ENCODE measurements around the gene CFAP43.

Gene CFAP43

GRCh38 chr10:104098358-104098925 is 133.7 kb downstream of the CFAP43 start:
- no peak for ATAC-seq
- DNase-seq: no peak

GRCh38 chr10:104096692-104097091 is 135.5 kb downstream of the CFAP43 start:
- ATAC-seq: no peak
- DNase-seq: no peak

- ATAC-seq (no peak), DNase-seq (no peak)
These were observed 139.4 kb downstream of the CFAP43 start for GRCh38 chr10:104092749-104093148.

- no peak for ATAC-seq
These were observed 141.6 kb downstream of the CFAP43 start for GRCh38 chr10:104090611-104091010.

GRCh38 chr10:104089621-104090020 is 142.5 kb downstream of the CFAP43 start:
- no peak for DNase-seq

More at GRCh38 chr10:104090611-104091010, 141.6 kb downstream of the CFAP43 start:
- no peak for DNase-seq

GRCh38 chr10:104088239-104088638 is 143.9 kb downstream of the CFAP43 start:
- no peak for ATAC-seq
- DNase-seq: no peak

More at GRCh38 chr10:104089621-104090020, 142.5 kb downstream of the CFAP43 start:
- no peak for ATAC-seq

- DNase-seq: no peak
- ATAC-seq: no peak
These were observed 146.3 kb downstream of the CFAP43 start, which contains the start of gene COL17A1 for GRCh38 chr10:104085801-104086400. COL17A1 (minus strand) TSS chr10:104085880; CDS start chr10:104080673, 5,207 bp downstream.

- no peak for DNase-seq
- no peak for ATAC-seq
These were observed 147.6 kb downstream of the CFAP43 start for GRCh38 chr10:104084482-104085142.

GRCh38 chr10:104081998-104082397 is 150.2 kb downstream of the CFAP43 start:
- DNase-seq: no peak
- ATAC-seq: no peak

GRCh38 chr10:104080762-104081161 is 151.4 kb downstream of the CFAP43 start:
- ATAC-seq: no peak
- no peak for DNase-seq

Data from stimulated activated naive CD8-positive, alpha-beta T cell treated with anti-CD3 and anti-CD28 coated beads, Interleukin-15, Interleukin-2, amounts not matched to agents 100 U/mL and 50 U/mL, for 24 hours (primary cell).